SK-N-MC (cell line): Measurements from ENCODE around the gene FCAMR.

Source experiments
- EZH2 ChIP-seq: fragments of 200-600 bp; sonication (generic); IDR thresholded peaks from one replicate; pipeline ENCODE4 v1.6.1; 2017; ENCODE audit warnings: antibody characterized with exemption
- FOXP2 ChIP-seq: optimal IDR thresholded peaks from 2 replicates; pipeline ENCODE3; 2011; ENCODE audit warnings: mild to moderate bottlenecking, moderate library complexity; ENCODE audit not compliant: insufficient read depth; ENCODE audit errors: extremely low read length, control extremely low read depth
- POLR2AphosphoS5 ChIP-seq: IDR thresholded peaks from 2 replicates; pipeline ENCODE4 v1.6.1; 2012; ENCODE audit warnings: mild to moderate bottlenecking, low read depth, low read length, borderline replicate concordance

- TF ChIP-seq EZH2 = no peak
- TF ChIP-seq POLR2AphosphoS5 = no peak
- TF ChIP-seq FOXP2 = no peak
Observed at GRCh38 chr1:206949641-206950040, 20.6 kb downstream of the FCAMR start.
